ENCODE data around the gene HEMK1. TPM values are rescaled to one million over a fixed set of nuclear protein-coding genes. Genes with fewer than 3 reads are reported as not detected.

Gene HEMK1
- total RNA-seq, 2 donors from 2014 or later: 24.1 to 25.8 TPM

GRCh38 chr3:50607271-50608091 is 38.2 kb downstream of the HEMK1 start:
- Histone ChIP-seq H3K9me3 (ENCODE audit: control insufficient read depth, low read length) (no peaks in the 10 kb centered on the region), H3K9ac (ENCODE audit: extremely low read depth, low read length, poor library complexity, severe bottlenecking) (no peak overlapping the region), H3K27me3 (ENCODE audit: control insufficient read depth, insufficient read depth, low read length, poor library complexity, severe bottlenecking) (peaks cover 8% of the 10 kb centered on the region), H3K27ac (ENCODE audit: low read depth, low read length) (no peak overlapping the region), H3K36me3 (ENCODE audit: control insufficient read depth, insufficient read depth, low read length) (peaks cover 6% of the 10 kb centered on the region), H3K4me3 (ENCODE audit: low read length) (no peak overlapping the region), H3K4me1 (ENCODE audit: control insufficient read depth, insufficient read depth, low read length) (no peaks in the 10 kb centered on the region)
- Mint-ChIP-seq H3K36me3 (ENCODE audit: low read depth) (no peaks in the 10 kb centered on the region), H3K4me1 (peaks cover 10% of the 10 kb centered on the region), H3K4me3 (no peak overlapping the region), H3K9me3 (no peaks in the 10 kb centered on the region), H3K27ac (no peak overlapping the region), H3K27me3 (ENCODE audit: insufficient read depth) (peaks cover 25% of the 10 kb centered on the region)
- DNase-seq: no peak
- 92 to 95% methylated on average over 18 to 29 of the region's 29 CpGs for WGBS, 2 experiments (ENCODE audit: insufficient coverage in 1 of 2, insufficient read length in 1 of 2)
- TF ChIP-seq CTCF (conservative IDR thresholded peaks at IDR 0.05): no peak

GRCh38 chr3:50608278-50608677 is 39.0 kb downstream of the HEMK1 start:
- Histone ChIP-seq H3K9ac (ENCODE audit: extremely low read depth, low read length, poor library complexity, severe bottlenecking) (no peak overlapping the region), H3K27me3 (ENCODE audit: control insufficient read depth, insufficient read depth, low read length, poor library complexity, severe bottlenecking) (peaks cover 16% of the 10 kb centered on the region), H3K4me3 (ENCODE audit: low read length) (no peak overlapping the region), H3K9me3 (ENCODE audit: control insufficient read depth, low read length) (no peaks in the 10 kb centered on the region), H3K27ac (ENCODE audit: low read depth, low read length) (no peak overlapping the region), H3K4me1 (ENCODE audit: control insufficient read depth, insufficient read depth, low read length) (no peaks in the 10 kb centered on the region), H3K36me3 (ENCODE audit: control insufficient read depth, insufficient read depth, low read length) (peaks cover 6% of the 10 kb centered on the region)
- Mint-ChIP-seq H3K4me3 (no peak overlapping the region), H3K9me3 (no peaks in the 10 kb centered on the region), H3K27ac (no peak overlapping the region), H3K27me3 (ENCODE audit: insufficient read depth) (peaks cover 33% of the 10 kb centered on the region), H3K36me3 (ENCODE audit: low read depth) (no peaks in the 10 kb centered on the region), H3K4me1 (peaks cover 13% of the 10 kb centered on the region)
- no peak for TF ChIP-seq CTCF (conservative IDR thresholded peaks at IDR 0.05)
- 87 to 92% methylated on average over 3 to 7 of the region's 7 CpGs for WGBS, 2 experiments (ENCODE audit: insufficient coverage in 1 of 2, insufficient read length in 1 of 2)
- no peak for DNase-seq

- H3K4me1 Mint-ChIP-seq: peaks cover 14% of the 10 kb centered on the region
- H3K27me3 Mint-ChIP-seq (ENCODE audit: insufficient read depth): peaks cover 42% of the 10 kb centered on the region
- WGBS, 2 experiments (ENCODE audit: insufficient coverage in 1 of 2, insufficient read length in 1 of 2): 94 to 97% methylated on average over 3 to 5 of the region's 5 CpGs
- H3K27ac ChIP-seq (ENCODE audit: low read depth, low read length): no peak overlapping the region
- DNase-seq: no peak
- H3K36me3 ChIP-seq (ENCODE audit: control insufficient read depth, insufficient read depth, low read length): peaks cover 6% of the 10 kb centered on the region
- H3K9me3 ChIP-seq (ENCODE audit: control insufficient read depth, low read length): no peaks in the 10 kb centered on the region
- no peak overlapping the region for H3K27ac Mint-ChIP-seq
- no peak for TF ChIP-seq CTCF (conservative IDR thresholded peaks at IDR 0.05)
- H3K27me3 ChIP-seq (ENCODE audit: control insufficient read depth, insufficient read depth, low read length, poor library complexity, severe bottlenecking): peaks cover 22% of the 10 kb centered on the region
- H3K9me3 Mint-ChIP-seq: no peaks in the 10 kb centered on the region
- no peak overlapping the region for H3K4me3 ChIP-seq (ENCODE audit: low read length)
- H3K9ac ChIP-seq (ENCODE audit: extremely low read depth, low read length, poor library complexity, severe bottlenecking): no peak overlapping the region
- H3K4me3 Mint-ChIP-seq: no peak overlapping the region
- H3K4me1 ChIP-seq (ENCODE audit: control insufficient read depth, insufficient read depth, low read length): no peaks in the 10 kb centered on the region
- no peaks in the 10 kb centered on the region for H3K36me3 Mint-ChIP-seq (ENCODE audit: low read depth)
Measured at GRCh38 chr3:50609071-50609762, 39.9 kb downstream of the HEMK1 start.

Data from endodermal cell (in vitro differentiated cells).